H1 (cell line): ENCODE data around the gene PCSK9. TPM values are rescaled to one million over a fixed set of nuclear protein-coding genes. Genes with fewer than 3 reads are reported as not detected.

Source experiments
- SUZ12 ChIP-seq: fragments of 200-600 bp; sonication (generic); IDR thresholded peaks from 2 replicates; pipeline ENCODE4 v1.6.1; 2012; ENCODE audit warnings: mild to moderate bottlenecking, inconsistent platforms, low read length, moderate library complexity, mixed read lengths
- polyA plus RNA-seq, 7 experiments: library from polyadenylated mRNA; depleted of rRNA in 3 of 7; stranded (reverse) in 5 of 7; unstranded in 2 of 7; fragments of >200 nt in 5 of 7; fragments of 200-250 nt in 2 of 7; gene quantifications; 1 replicate in 5 of 7; 2 replicates in 1 of 7; 4 replicates in 1 of 7; pipeline versions ENCODE4 v1.2.1 to v1.2.3, GENCODE V29; 2011 to 2013; ENCODE audit warnings: missing spikeins in 2 of 7, mixed read lengths in 2 of 7
- total RNA-seq: library from RNA; stranded (reverse); fragmentation: NEBNext Ultra II Directional; extraction: Animal tissue kit (Norgen Biotek cat#: 25700); gene quantifications from 2 replicates; pipeline ENCODE4 v1.2.1, GENCODE V29; 2021
- TF ChIP-seq, protein P1 (sequence below): fragments of 300-600 bp; sonication (generic); IDR thresholded peaks from 2 replicates; pipeline ENCODE4 v1.7.1; 2012; ENCODE audit warnings: low read length, moderate library complexity, mild to moderate bottlenecking, inconsistent platforms; ENCODE audit not compliant: insufficient replicate concordance

PCSK9 gene
- total and polyA plus RNA-seq, 2 of the 8 experiments (the other 6 are each of a cell fraction or from before 2014, with no cell fraction given), result 22.3 to 32.3 TPM

DNA sequence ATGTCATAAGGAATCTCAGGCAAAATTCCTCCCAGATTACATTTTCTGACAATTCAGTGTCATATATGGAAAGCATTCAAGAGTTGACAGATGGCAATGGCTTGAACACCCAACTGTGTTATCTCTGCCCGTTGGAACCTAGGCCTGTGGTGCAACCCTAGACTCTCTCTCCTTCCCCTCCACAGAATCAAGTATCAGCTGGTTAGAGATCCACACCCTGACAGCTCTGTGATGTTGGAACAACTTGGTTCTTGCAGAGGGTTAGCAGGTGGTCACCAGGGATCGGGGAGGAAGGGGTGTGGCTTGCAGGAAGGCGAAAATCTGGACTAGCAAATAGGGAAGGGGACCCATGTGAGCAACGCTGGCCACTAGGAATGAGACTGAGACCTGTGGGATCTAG is 26.3 kb downstream of the PCSK9 start (continued):
- TF ChIP-seq, protein P1, sequence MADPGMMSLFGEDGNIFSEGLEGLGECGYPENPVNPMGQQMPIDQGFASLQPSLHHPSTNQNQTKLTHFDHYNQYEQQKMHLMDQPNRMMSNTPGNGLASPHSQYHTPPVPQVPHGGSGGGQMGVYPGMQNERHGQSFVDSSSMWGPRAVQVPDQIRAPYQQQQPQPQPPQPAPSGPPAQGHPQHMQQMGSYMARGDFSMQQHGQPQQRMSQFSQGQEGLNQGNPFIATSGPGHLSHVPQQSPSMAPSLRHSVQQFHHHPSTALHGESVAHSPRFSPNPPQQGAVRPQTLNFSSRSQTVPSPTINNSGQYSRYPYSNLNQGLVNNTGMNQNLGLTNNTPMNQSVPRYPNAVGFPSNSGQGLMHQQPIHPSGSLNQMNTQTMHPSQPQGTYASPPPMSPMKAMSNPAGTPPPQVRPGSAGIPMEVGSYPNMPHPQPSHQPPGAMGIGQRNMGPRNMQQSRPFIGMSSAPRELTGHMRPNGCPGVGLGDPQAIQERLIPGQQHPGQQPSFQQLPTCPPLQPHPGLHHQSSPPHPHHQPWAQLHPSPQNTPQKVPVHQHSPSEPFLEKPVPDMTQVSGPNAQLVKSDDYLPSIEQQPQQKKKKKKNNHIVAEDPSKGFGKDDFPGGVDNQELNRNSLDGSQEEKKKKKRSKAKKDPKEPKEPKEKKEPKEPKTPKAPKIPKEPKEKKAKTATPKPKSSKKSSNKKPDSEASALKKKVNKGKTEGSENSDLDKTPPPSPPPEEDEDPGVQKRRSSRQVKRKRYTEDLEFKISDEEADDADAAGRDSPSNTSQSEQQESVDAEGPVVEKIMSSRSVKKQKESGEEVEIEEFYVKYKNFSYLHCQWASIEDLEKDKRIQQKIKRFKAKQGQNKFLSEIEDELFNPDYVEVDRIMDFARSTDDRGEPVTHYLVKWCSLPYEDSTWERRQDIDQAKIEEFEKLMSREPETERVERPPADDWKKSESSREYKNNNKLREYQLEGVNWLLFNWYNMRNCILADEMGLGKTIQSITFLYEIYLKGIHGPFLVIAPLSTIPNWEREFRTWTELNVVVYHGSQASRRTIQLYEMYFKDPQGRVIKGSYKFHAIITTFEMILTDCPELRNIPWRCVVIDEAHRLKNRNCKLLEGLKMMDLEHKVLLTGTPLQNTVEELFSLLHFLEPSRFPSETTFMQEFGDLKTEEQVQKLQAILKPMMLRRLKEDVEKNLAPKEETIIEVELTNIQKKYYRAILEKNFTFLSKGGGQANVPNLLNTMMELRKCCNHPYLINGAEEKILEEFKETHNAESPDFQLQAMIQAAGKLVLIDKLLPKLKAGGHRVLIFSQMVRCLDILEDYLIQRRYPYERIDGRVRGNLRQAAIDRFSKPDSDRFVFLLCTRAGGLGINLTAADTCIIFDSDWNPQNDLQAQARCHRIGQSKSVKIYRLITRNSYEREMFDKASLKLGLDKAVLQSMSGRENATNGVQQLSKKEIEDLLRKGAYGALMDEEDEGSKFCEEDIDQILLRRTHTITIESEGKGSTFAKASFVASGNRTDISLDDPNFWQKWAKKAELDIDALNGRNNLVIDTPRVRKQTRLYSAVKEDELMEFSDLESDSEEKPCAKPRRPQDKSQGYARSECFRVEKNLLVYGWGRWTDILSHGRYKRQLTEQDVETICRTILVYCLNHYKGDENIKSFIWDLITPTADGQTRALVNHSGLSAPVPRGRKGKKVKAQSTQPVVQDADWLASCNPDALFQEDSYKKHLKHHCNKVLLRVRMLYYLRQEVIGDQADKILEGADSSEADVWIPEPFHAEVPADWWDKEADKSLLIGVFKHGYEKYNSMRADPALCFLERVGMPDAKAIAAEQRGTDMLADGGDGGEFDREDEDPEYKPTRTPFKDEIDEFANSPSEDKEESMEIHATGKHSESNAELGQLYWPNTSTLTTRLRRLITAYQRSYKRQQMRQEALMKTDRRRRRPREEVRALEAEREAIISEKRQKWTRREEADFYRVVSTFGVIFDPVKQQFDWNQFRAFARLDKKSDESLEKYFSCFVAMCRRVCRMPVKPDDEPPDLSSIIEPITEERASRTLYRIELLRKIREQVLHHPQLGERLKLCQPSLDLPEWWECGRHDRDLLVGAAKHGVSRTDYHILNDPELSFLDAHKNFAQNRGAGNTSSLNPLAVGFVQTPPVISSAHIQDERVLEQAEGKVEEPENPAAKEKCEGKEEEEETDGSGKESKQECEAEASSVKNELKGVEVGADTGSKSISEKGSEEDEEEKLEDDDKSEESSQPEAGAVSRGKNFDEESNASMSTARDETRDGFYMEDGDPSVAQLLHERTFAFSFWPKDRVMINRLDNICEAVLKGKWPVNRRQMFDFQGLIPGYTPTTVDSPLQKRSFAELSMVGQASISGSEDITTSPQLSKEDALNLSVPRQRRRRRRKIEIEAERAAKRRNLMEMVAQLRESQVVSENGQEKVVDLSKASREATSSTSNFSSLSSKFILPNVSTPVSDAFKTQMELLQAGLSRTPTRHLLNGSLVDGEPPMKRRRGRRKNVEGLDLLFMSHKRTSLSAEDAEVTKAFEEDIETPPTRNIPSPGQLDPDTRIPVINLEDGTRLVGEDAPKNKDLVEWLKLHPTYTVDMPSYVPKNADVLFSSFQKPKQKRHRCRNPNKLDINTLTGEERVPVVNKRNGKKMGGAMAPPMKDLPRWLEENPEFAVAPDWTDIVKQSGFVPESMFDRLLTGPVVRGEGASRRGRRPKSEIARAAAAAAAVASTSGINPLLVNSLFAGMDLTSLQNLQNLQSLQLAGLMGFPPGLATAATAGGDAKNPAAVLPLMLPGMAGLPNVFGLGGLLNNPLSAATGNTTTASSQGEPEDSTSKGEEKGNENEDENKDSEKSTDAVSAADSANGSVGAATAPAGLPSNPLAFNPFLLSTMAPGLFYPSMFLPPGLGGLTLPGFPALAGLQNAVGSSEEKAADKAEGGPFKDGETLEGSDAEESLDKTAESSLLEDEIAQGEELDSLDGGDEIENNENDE, result no peak
- no peak for TF ChIP-seq SUZ12
